SW 1271 (cell line): Measurements from ENCODE around the gene WBP2NL.

Experiments
- DNase-seq, 2 experiments: peaks; one replicate each; lab custom pipeline; 2025; lab: John Stamatoyannopoulos, UW

Gene WBP2NL

DNA sequence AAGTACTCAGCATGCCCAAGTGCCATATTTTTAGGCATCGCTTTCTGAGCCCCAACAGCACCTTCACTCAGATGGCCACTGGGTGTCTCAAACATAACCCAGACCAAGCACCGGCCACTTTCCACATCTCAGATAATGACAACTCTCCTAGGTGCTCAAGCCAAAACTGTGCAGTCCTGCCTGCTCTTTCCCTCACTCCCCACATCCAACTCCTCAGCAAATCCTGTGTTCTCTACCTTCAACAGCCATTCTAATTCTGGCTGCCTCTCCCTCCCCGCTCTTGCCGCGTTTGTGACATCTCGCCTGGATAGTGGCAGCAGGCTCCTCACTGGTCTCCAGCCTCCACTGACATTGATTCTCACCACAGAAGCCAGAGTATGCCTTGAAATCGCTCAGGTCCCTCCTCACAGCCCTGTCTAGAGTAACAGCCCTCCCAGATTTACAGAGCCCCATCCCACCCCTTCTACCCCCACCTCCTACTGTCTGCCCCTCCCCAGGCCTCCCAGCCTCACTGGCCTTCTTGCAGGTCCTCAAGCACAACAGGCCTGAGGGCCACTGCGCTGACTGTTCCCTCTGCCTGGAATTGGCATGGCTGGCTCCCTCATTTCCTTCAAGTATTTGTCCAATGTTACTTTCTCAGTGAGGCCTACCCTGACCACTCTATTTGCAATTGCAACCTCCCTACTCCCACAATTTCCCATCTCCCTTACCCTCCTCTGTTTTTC, 74.2 kb downstream of the WBP2NL start:
- DNase-seq: no peak

DNA sequence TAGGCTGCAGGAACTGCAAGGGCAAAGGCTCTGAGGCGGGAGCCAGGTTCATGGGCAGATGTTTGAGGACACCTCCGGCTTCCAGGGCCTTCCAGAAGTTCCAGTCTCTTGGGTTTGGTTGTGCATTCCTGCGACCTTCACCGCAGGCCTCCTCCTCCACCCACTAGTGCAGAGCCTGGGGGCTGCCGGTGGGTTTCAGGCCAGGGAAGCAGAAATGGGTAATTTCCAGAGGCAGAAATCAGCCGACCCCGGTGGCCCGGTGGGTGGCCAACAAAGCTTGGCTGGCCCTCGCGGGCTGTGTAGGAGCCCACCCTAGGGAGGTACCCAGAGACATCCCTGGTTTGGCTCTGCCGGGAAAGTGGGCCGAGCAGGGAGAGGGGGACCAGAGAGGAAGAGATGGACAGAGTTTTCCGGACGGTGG, 75.0 kb downstream of the WBP2NL start:
- no peak for DNase-seq

DNA sequence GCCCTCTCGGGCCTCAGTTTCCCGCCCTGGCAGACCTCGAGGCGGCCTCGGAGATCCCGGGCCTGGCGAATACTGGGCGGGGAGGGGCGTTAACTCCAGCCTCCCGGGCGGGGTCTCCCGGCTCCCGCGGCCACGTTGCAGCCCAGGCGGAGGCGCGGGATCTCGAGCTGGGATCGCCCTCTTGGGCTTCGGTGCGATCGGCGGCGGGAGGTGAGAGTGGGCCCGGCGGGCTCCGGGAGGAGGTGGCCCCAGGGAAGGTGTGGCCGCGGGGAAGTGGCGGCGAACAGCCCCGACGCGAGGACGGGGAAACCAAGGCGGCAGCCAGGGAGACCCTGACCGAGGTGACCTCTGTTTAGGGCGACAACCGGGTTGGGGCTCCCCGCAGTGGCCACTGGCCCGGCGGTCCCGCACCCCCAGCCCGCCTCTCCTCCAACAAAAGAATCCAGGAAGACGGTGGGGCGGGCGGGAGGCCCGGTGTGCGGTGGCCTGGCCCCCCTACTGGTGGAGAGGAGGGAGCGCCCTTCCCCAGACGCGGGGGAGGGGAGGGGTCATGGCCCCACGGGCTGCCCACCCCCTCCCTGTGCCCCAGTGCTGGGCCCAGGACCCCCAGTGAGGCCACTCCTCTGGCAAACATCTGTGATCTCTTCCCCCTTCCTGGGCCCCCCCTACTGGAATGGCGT, 75.7 kb downstream of the WBP2NL start, which contains the start of gene PHETA2:
Gene PHETA2 (plus strand): TSS at position 117 of the 680 bp plus-strand sequence. CDS start 3,046 bp downstream, outside the sequence.
- DNase-seq: no peak

DNA sequence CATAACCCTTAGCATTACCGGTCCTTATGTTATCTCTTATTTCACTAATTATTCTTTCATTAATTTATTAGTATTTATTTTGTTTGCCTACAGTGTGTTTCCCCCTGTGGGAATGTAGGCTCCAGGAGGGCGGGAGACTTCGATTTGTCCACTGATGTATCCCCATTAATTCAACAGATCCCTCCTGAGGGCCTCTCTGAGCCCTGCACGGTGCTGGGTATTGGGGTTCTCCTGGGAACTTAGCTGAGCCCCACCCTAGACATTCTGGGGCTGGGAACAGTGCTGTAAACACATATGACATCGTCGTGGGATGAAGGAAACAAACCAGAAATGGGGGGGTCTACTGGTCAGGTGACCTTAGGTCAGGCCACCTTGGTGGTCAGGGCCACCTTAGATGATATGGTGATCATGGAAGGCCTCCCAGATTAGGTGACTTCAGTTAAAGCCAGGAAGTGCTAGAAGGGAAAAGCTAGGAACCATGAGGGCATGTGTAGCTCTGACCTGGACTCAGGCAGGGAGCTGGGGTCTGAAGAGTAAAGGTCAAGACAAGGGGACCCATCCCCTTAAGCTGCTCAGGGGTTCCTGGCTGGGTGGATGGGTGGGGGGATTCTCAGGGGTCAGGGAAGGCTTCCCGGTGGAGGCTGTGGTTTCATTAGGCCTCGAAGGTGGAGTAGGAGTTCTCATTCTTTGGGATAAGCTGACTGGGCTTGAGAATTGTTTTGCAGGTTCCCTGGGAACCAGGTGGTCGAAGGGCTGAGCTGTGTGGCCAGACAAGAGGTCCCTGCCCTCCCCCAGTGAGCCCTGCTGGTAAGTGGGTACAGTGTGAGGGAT, 76.5 kb downstream of the WBP2NL start:
- DNase-seq: no peak

DNA sequence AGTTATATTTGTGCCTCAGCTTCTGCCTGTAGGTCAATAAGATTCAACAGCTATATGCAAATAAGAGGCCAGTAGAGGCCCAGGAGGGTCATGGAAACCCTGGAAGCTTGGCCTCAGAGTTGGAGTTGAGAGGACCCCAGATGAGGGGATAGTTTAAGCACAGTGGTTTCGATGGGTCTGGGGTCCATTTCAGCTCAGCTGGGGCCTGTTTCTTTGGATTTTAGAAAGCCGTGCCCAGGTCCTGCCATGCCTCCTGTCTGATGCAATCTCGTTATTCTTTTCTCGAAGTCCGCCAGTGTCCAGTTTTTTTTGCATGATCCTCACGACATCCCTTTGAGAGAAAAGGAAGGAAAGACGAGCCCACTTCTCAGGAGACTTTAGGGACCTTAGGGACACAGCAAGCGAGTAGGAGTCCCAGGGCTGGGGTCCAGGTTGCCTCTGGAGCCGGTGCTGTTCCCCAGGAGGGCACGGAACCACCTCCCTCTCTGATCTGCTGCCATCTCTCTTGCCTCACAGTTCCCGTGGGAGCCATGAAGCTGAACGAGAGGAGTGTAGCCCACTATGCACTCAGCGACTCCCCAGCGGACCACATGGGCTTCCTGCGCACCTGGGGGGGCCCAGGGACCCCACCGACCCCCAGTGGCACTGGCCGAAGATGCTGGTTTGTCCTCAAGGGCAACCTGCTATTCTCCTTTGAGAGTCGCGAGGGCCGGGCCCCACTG, 78.3 kb downstream of the WBP2NL start:
- no peak for DNase-seq

DNA sequence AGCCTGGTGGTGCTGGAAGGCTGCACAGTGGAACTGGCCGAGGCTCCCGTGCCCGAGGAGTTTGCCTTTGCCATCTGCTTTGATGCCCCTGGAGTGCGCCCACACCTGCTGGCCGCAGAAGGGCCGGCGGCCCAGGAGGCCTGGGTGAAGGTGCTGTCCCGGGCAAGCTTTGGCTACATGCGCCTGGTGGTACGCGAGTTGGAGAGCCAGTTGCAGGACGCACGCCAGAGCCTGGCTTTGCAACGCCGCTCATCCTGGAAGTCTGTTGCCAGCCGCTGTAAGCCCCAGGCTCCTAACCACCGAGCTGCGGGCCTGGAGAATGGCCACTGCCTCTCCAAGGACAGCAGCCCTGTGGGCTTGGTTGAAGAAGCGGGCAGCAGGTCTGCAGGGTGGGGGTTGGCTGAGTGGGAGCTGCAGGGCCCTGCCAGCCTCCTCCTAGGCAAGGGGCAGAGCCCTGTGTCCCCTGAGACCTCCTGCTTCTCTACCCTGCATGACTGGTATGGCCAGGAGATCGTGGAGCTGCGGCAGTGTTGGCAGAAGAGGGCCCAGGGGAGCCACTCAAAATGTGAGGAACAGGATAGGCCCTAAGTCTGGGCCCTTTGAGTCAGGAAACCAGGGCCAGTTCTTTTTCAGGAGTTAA, 79.0 kb downstream of the WBP2NL start:
- DNase-seq: no peak
